ENCODE data around the gene RNFT1.
"Not testable (repeated sequence)": the region's sequence is repeated elsewhere in the genome, so short reads cannot be mapped to it uniquely, and the experiment has no call there.

DNA sequence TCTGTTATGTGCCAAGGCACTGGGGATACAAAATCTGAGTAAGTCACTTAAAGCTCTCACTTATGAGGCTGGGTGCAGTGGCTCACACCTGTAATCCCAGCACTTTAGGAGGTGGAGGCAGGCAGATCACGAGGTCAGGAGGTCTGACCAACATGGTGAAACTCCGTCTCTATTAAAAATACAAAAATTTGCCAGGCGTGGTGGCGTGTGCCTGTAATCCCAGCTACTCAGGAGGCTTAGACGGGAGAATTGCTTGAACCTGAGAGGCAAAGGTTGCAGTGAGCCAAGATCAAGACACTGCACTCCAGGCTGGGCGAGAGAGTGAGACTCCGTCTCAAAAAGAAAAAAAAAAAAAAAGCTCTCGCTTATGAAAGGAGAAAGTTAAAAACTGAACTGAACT lies 5.0 kb downstream of the RNFT1 start:
- not testable (repeated sequence) for TF ChIP-seq CTCF, POLR2A, EP300 (IDR thresholded peaks at IDR 0.05)

Measured in ovary (tissue), 3 donors.